WERI-Rb-1 (cell line): ENCODE results near the gene MYO15A.
A peak's percentile ranks its signal among the peaks of the same experiment; 100 is the strongest.

Source experiments
- DNase-seq: peaks from one replicate; pipeline ENCODE4 v3.0.0-alpha.2; 2020
- H3K27ac ChIP-seq: fragments of 250-450 bp; sonication (Bioruptor Pico); 2 replicates; pipeline ENCODE4 v1.5.1; 2020; ENCODE audit warnings: mild to moderate bottlenecking, moderate library complexity
- H3K27me3 ChIP-seq: fragments of 250-450 bp; sonication (Bioruptor Pico); 2 replicates; pipeline ENCODE4 v1.5.1; 2021; ENCODE audit warnings: mild to moderate bottlenecking, low read depth, moderate library complexity; ENCODE audit not compliant: insufficient read depth, severe bottlenecking
- H3K36me3 ChIP-seq: fragments of 250-450 bp; sonication (Bioruptor Pico); 2 replicates; pipeline ENCODE4 v1.5.1; 2020; ENCODE audit warnings: mild to moderate bottlenecking, moderate library complexity
- H3K4me3 ChIP-seq: 2 replicates; pipeline ENCODE4 v1.5.1; 2011; ENCODE audit warnings: low read depth, mild to moderate bottlenecking, control low read depth, low read length
- H3K9me3 ChIP-seq: fragments of 250-450 bp; sonication (Bioruptor Pico); 2 replicates; pipeline ENCODE4 v1.5.1; 2021; ENCODE audit warnings: mild to moderate bottlenecking, moderate library complexity; ENCODE audit not compliant: severe bottlenecking
- TF ChIP-seq, protein P1 (sequence below): IDR thresholded peaks from 2 replicates; pipeline ENCODE4 v1.5.1; 2011; ENCODE audit warnings: low read depth, mild to moderate bottlenecking, control low read depth, inconsistent platforms, low read length

Gene MYO15A

DNA sequence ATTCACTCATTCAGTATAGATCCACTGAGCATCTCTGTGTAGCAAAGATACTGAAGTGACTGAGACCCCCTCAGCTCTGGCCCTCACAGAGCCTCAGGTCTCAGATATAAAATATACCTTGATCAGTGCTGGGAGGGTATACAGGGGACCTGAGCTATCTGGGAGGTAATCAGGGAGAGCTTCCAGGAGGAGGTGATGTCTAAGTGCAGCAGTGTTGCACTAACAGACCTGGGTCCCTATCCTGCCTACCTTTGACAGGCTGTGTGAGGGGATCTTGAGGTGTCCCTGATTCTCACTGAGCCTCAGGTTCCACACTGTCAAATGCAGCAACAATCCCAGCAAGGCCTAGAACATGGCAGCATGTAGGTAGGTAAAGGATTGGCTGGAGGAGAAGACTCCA lies 68.6 kb downstream of the MYO15A start:
- TF ChIP-seq, protein P1, sequence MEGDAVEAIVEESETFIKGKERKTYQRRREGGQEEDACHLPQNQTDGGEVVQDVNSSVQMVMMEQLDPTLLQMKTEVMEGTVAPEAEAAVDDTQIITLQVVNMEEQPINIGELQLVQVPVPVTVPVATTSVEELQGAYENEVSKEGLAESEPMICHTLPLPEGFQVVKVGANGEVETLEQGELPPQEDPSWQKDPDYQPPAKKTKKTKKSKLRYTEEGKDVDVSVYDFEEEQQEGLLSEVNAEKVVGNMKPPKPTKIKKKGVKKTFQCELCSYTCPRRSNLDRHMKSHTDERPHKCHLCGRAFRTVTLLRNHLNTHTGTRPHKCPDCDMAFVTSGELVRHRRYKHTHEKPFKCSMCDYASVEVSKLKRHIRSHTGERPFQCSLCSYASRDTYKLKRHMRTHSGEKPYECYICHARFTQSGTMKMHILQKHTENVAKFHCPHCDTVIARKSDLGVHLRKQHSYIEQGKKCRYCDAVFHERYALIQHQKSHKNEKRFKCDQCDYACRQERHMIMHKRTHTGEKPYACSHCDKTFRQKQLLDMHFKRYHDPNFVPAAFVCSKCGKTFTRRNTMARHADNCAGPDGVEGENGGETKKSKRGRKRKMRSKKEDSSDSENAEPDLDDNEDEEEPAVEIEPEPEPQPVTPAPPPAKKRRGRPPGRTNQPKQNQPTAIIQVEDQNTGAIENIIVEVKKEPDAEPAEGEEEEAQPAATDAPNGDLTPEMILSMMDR, result no peak
- DNase-seq, result no peak
- no peak overlapping the region for H3K4me3 ChIP-seq
- H3K9me3 ChIP-seq, result no peaks in the 10 kb centered on the region
- H3K27ac ChIP-seq, result no peak overlapping the region
- no peaks in the 10 kb centered on the region for H3K27me3 ChIP-seq
- H3K36me3 ChIP-seq, result no peaks in the 10 kb centered on the region

DNA sequence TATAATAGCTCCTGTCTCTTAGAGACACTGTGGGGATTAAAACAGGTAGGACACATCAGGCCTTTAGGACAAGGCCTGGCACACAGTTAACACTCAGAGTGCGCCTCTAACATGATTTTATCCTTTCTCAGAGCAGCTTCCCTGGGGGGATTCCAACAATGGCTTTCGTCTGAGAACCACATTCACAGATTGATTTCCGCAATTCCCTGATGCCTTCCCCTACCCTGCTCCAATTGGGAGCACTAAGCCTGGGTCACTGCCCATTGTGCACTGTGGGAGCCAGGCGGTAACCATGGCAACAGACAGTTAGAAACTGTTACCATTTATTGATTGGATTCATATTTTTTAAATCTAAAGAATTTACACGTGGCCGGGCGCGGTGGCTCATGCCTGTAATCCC lies 69.2 kb downstream of the MYO15A start:
- H3K27me3 ChIP-seq, result no peaks in the 10 kb centered on the region
- TF ChIP-seq, protein P1, result no peak
- no peaks in the 10 kb centered on the region for H3K9me3 ChIP-seq
- H3K4me3 ChIP-seq, result no peak overlapping the region
- H3K36me3 ChIP-seq, result no peaks in the 10 kb centered on the region
- no peak for DNase-seq
- H3K27ac ChIP-seq, result no peak overlapping the region

DNA sequence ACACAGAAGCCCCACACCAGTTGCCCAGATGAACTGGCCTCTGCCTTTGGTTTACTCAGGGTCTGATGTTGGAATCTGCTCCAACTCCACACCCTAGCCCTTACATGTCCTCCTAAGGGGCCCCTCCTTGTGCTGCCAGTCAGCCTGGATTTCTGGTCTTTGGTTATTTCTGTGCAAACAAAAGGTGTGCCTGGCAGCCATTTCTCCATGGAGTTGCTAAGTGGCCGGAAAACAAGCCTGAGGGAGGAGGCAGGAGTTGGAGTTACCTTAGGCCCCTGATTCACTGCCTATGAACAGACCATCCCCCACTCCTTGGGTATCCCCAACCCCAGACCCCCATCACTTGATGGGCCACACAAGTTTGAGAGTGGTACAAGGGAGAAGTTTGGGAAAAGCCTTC lies 70.6 kb downstream of the MYO15A start:
- H3K27ac ChIP-seq, result no peak overlapping the region
- TF ChIP-seq, protein P1, result no peak
- no peaks in the 10 kb centered on the region for H3K27me3 ChIP-seq
- no peaks in the 10 kb centered on the region; the same call in 1 of the 2 replicates for H3K36me3 ChIP-seq
- DNase-seq, result no peak
- H3K9me3 ChIP-seq, result no peaks in the 10 kb centered on the region
- no peak overlapping the region for H3K4me3 ChIP-seq

DNA sequence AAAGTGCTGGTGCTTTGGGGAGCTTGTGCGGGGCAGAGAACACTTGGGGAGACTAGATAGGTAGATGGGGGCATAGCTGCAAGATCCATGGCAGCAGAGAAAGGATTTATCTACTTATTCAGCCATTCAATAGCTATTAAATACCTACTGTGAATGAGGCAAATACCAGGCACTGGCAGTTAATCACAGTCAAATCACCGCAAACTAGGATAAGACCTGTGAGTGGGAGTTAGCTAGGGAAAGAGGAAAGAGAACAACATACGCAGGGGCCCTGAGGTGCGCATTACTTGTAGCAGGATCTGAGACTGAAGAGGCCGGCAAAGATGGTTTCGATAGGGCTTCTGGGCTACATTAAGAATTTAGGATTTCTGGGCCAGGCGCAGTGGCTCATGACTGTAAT lies 71.2 kb downstream of the MYO15A start:
- Histone ChIP-seq H3K4me3 (no peak overlapping the region), H3K27ac (peak overlapping the region; percentile 33; the same call in 1 of the 2 replicates), H3K27me3 (no peaks in the 10 kb centered on the region), H3K9me3 (no peaks in the 10 kb centered on the region), H3K36me3 (peaks cover 5% of the 10 kb centered on the region)
- TF ChIP-seq, protein P1, result no peak
- DNase-seq, result peak; percentile 24

DNA sequence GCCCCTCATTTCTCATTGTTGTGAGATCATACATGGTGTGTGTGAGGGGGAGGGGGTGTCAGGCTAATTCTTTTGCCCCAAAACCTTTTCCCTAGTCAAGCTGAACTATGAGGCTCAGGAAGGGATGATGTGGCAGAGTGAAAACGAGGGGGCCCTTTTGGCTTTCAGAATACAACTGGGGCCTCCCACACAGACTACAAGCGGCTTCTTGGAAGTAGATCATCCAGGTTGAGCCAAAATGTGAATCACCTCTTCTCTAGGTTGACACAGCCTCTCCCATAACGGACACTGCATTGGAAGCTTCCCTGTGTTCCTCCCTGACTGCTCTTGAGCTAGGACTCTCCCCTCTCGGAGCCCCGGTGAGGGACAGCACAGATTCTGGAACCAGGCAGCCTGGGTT lies 72.8 kb downstream of the MYO15A start:
- H3K36me3 ChIP-seq, result peaks cover 18% of the 10 kb centered on the region
- H3K4me3 ChIP-seq, result no peak overlapping the region
- no peak for DNase-seq
- TF ChIP-seq, protein P1, result no peak
- no peaks in the 10 kb centered on the region for H3K9me3 ChIP-seq
- H3K27ac ChIP-seq, result no peak overlapping the region
- no peaks in the 10 kb centered on the region for H3K27me3 ChIP-seq
